ENCODE measurements around the gene YPEL3.

GRCh38 chr16:30065102-30065942 is 30.7 kb downstream of the YPEL3 start, which contains the start of gene ALDOA:
- no peak for TF ChIP-seq CTCF (IDR thresholded peaks at IDR 0.05)
- TF ChIP-seq NFYB (CRISPR knock-in tag; conservative IDR thresholded peaks at IDR 0.05; ENCODE audit: low read depth): peak; percentile 53
- peak; percentile 54; the same call in 1 of the 2 replicates for TF ChIP-seq E2F5 (CRISPR knock-in tag; IDR thresholded peaks at IDR 0.05)
- no peak for TF ChIP-seq ZNF138 (CRISPR knock-in tag; conservative IDR thresholded peaks at IDR 0.05)
- no peak for TF ChIP-seq ZSCAN18 (CRISPR knock-in tag; IDR thresholded peaks at IDR 0.05)
- TF ChIP-seq ESRRA (CRISPR knock-in tag; IDR thresholded peaks at IDR 0.05; ENCODE audit: borderline replicate concordance): no peak
- no peak for TF ChIP-seq NR2C2 (CRISPR knock-in tag; IDR thresholded peaks at IDR 0.05)

All from WTC11 (cell line).